Suppressor macrophage treated with lipopolysaccharide for 4 hours (primary cell): Measurements from ENCODE around the gene SLC14A1.
A peak's percentile ranks its signal among the peaks of the same experiment; 100 is the strongest.

Experiments
- DNase-seq: peaks from one replicate; pipeline ENCODE4 v3.0.0-alpha.2; 2020

The SLC14A1 gene

DNA sequence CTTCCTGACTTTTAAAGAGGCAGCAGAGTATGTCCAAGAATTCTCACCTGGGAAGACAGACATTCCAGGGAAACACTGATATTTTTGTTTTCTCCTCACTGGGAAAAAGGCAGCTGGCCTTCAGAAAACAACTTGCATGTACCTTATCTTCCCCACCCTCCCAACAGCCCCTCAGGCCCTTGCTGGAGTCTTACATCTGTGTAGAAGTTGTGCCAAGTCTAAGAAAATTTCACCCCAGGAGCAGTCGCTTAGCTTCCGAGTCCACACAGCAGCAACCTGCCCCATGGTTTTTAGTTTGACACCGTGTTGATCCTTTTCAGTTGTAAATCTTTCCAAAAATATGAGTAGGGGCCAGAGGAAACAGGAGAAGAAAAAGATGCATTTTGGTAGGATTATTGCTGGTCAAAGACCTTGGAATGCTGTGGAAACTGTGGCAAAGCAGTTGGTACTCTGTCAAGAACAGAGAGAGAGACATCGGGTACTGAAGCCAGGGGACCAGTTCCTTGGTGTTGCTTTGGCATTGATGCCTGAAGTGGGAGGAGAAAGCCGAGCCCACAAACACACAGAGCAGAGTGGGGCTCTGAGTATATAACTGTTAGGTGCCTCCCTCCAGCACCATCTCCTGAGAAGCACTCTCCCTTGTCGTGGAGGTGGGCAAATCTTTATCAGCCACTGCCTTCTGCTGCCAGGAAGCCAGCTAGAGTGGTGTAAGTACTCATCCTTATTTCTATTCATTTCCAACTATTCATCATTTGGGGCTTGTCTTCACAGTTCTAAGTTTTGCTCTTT lies at the start of gene SLC14A1:
Gene SLC14A1 (plus strand): TSS at position 615 of the 789 bp plus-strand sequence. CDS start 6,140 bp downstream, outside the sequence.
- no peak for DNase-seq

DNA sequence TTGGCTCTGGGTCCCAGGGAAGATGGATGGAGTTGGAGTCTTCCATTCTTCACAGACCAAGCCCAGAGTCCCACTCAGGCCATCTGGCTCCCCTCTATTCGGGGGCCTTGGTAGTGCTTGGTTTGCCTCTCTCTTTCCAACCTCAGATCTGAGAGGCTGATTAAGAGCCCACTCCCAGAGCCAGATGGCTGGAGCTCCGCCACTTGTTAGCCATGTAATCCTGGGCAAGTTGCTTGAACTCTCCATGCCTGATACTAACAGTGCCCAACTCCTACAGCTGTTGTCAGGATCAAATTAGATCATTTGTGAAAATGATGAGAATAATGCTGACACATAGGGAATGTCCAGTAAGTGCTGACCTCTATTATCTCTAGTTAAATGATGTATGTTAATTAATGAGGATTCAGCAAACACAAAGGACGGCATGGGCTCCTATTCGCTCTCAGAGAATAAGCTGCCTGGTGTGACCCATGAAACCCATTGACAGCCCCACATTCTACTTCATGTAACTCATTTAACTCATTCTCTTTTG lies 46.6 kb upstream of the SLC14A1 start:
- no peak for DNase-seq

DNA sequence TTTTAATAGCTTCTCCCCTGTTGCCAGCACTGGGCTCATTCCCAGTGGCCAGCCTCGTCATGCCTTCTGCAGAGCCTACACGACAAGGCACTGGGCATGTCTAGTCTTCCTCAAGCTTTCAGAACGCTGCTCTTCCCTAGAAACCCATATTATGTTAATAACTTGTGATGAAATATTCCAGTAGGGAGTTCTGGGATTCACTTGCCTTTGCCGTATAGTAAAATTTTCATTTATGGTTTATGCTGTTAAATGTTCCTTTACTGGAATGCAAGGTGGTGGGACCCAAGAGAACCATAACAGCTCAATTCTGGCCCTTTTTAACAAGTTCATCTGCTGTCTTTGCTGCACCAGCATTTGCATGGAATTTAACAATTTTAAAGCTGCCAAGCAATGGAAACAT lies 45.5 kb upstream of the SLC14A1 start:
- no peak for DNase-seq

DNA sequence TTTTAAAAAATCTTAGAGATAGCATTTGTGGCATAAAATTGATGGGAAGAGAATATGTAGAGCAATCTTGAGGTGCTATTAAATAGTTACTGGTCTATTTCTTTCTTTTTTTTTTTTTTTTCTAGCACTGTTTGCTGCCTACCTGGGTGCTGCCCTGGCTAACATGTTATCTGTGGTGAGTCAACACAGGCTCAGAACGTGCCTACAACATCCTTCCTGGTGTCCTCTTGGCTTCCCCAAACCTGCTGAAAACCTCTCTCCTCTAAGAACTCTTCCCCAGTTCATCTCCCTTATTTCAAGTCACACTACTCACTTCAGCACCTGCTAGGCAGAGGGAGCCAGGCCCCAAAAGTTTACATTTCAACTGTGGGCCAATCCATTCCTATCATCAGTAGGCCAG lies 45.1 kb upstream of the SLC14A1 start:
- no peak for DNase-seq

DNA sequence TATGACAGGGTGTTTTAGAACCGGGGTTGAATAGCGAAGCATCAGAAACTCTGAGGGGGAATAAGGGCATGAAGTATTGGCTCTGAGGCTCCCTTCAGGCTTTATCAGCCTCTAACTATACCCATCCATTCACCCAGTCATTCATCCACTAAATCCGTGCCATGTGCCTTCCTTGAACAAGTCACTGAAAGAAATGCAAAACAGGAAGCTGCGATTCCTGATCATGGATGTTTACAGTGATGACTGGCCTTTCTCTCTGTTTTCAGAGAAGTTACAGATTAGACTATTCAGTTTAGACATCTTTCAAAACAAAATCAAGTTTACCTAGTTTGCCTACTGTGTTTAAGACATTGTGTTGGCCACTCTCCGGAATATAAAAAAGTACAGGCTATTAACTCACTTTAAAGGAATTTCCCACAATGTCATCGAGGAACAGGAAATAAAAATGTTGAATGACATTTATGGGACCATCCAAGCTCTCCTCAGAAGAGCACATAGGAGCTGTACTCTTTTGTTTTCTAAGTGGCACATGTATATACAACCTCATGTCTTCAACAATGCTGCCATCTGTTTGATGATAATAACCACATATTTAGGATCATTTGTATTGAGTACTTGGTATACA lies 43.8 kb upstream of the SLC14A1 start:
- DNase-seq = peak; percentile 58

DNA sequence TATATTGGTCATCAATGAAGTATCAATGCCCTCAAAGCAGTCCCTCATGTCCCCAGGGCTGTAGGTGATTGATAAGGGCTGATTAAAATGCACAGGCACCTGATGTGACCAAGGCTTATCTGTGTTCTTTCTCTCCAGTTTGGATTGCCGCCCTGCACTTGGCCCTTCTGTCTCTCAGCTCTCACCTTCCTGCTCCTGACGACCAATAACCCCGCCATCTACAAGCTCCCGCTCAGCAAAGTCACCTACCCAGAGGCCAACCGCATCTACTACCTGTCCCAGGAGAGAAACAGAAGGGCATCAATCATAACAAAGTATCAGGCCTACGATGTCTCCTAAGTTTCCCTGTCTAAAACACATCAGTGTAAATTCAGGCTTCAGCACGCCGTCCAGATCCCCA lies 41.8 kb upstream of the SLC14A1 start:
- DNase-seq = no peak

DNA sequence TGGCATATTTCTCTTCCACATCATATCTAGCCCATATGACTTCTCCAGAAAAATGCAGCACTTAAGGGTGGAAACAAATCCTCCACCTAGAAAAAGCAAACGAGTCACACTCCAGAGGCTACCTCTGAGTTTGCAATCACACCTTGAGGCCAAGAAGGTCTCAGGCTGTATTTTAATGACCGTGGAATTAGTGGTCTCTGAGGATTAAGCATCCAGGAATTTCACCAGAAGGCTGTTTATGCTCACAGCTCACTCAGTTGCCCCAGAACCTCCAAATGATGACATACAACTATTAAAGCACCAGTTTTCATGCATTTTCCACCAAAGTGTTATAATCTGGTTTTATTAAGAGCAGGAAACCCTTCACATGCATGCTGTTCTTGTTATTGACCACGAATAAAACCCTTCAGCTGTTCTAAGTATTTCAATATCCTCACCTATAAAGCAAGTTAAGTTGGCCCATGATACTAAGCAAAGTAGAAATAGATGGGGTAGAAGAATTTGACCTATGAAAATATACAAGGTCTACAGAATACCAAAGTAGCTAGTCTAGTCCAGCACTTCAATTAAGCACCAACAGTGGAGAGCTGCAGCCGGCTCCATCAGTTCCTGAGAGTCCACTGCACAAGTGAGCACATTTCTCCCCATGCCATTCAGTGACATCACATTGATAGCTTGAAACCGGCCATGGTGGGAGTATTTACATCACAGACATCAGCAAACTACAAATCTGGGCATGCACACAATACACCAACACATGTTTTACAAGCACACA lies 39.5 kb upstream of the SLC14A1 start:
- no peak for DNase-seq

DNA sequence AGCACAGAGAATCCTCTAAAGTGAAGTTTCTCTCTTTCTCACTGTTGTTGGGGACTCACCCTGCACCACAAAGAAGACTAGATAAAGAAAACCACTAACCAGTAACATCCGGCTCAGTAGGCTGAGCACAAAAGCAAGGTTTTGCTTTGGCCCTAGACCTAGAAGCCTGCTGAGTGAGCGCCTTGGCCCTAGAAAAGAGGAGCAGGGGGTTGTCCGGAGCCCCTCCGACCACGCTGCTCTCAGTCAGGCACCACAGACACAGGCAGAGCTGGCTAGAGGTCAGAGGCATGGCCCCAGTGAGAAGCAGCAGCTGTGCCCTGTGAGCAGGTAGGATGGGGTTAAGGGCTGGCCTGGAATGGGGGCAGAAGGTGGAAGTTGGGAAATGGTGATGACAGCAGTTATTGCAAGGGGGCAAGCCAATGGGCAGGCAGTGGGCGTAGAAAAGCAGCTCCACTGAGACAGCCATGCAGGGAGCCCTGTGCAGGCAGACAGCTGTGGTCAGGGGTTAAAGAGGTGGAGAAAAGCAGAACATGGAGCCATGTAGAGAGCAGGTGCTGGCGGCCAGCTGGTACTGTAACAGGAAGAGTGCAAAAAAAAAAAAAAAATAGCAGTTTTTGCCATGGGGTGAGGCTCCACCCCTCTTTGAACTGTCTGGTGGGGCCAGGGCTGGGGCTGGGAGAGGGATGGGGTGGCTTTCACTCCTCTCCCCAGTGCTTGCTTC lies 36.9 kb upstream of the SLC14A1 start:
- DNase-seq = peak; percentile 66

DNA sequence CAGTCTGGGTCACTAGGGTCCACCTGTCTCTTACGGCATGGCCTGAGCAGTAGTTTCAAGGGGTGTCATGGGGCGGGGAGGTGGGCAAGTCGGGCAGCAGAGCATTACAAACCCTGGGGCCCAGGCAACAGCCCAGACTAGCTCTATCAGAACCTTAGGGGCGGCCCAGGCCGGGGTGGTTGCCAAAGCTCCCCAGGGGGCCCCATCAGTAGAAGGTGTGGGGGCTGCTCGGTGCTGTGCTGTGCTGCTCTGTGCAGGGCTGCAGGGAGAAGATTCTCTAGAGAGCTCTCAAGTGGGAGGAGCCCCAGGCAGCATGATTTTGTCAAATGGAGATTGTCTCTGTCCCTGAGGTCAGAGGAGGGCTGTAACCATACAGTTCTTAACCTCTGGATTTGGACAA lies 36.4 kb upstream of the SLC14A1 start:
- no peak for DNase-seq

DNA sequence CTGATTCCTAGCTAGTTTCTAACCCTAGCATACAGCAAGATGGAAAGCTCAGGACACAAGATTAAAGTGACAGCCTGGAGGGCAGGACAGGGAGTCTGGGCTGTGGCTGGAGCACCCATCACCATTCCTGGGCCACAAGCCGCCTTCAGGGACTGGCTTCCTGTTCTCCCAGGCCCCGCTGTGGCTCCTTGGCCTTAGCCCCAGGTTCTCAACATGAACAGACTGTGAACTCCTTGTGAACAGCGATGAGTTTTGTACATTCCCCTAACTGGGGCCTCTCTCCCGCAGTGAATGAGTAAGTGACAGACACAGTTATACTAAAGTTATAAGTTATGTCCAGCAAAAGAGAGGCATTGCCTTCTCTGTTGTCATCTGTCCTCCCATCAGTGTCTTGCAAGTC lies 35.9 kb upstream of the SLC14A1 start:
- no peak for DNase-seq

DNA sequence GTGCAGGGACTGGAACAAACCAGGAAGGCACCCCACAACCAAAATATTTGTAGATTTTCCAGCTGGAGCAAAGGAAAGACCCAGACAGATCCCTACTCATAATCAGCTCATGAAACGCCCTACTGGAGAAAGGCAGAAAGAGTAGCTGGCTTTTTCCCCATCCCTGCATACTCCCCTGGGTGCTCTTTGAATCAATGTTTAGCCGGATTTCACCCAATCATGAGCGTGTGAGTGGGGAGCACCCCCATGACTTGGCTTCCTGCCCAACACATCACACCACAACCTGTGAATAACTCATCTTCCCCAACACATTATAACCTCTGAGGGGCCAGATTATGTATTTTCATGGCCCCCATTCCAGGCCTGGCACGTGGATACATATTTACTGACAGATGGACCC lies 35.1 kb upstream of the SLC14A1 start:
- no peak for DNase-seq

DNA sequence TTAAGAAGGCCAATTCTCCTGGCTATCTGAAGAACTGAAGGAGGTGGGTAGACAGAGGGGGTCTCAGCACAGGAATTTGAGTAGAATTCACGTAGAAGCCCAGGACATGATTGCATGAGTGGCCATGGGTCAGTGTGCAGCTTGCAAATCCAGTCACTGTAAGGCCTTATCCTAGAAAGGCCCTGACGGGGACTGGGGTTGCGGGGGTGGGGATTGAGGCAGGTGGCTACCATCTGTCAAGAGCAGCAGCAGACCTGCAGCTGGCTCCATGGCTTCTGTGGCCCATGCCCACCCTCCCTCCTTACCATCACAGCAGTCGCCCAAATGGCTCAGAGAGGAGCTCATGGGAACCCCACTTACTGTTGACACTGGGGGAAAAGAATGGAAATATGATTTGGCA lies 34.6 kb upstream of the SLC14A1 start:
- no peak for DNase-seq

DNA sequence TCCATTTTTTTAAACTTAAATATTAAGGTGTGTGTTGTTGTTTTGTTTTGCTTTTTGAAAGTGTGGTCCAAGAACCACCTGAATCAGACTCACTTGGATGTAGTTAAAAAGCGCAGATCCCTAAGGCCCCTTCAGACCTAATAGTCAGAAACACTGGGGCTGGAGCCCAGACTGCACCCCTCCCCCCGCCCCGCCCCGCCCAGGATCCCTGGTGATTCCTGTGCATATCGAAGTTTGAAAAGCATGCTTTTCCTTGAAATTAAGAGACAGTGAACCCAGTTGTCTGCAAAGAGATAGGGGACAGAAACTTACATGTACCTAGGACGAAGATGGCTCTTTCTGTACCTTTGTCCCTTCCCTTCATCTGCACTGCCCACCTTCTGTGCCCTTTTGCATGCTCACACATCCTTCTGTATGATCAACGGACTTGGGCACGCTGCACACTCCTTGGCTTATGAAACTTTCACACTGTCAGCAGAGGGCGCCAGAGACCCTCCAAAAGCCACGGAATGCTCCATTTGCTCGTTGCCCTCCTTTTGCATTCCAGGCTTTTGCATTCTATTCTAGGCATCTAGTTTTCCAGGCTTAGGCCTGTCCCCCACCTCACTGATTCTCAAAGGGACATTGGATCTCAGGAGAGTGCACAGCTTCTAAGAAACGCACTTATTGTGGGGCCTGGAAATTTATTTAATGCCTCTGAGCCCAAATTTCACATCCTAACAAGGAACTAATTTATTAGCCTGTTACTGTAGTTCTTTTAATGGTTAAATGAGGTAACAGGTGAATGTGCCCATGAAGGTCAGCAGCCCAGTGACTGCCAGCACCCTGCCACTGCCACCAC lies 32.8 kb upstream of the SLC14A1 start:
- DNase-seq = peak; percentile 87

DNA sequence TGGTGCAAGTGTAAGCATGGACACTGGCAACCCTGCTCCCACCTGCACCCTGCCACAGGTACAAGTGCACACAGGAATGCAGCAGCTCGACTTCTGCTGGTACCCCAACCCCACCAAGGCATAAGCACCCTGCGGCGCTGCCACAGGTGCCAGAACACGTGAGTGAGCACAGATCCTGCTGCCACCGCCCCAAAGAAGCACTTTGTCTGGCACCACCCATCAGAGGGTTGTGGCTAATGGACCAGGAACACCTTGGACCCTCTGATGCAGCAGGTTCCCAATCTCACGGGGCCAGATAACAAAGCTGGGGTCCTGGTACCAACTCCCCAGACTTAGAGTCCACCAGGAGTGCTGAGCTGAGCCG lies 32.2 kb upstream of the SLC14A1 start:
- DNase-seq = no peak

DNA sequence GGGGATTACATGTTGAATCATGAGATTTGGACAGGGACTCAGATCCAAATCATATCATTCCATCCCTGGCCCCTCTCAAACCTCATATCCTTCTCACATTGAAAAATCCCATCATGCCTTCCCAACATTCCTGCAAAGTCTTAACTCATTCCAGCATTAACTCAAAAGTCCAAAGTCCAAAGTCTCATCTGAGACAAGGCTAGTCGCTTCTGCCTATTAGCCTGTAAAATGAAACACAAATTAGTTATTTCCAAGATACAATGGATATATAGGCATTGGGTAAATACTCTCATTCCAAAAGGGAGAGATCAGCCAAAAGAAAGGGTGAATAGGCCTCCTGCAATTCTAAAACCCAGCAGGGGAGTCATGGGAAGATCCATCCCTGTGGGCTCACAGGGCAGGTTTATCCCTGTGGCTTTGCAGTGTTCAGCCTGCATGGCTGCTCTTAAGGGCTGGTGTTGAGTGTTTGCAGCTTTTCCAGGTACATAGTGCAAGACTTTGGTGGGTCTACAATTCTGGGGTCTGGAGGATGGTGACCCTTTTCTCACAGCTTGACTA lies 21.2 kb upstream of the SLC14A1 start:
- no peak for DNase-seq

DNA sequence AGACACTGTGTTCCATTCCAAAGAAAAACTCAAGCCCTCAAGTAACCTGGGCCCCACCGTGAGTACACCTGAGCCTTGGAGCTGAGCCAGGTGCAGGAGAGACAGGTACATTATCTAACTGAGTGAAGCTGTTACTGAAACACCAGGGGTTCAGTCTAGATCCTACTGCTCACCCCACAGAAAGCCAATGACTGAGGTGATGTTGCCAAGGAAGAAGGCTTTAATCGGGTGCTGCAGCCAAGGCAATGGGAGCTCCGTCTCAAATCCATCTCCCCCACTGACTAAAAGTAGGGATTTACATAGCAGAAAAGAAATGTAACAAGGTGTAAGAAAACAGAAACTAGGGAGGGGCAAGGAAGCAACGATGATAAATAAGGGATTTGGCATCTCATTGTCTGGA lies 15.2 kb upstream of the SLC14A1 start:
- no peak for DNase-seq

DNA sequence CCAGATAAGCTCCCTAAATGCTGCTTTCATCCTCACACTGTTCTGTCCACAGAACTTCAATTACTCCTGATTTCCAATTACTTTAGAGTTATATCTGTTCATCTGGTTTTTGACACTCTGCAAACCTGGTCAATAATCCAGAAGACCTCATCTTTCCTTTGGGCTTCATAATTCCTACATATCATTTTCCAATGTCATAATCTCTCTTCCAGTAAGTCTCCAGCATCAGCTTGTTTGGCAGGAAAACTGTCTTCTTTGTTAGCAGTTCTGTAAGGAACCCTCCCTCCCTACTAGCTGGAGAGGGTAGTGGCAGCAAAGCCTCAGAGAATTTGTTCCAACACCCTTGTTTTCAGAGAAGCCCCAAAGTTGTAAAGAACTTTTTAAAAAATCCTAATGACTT lies 11.9 kb upstream of the SLC14A1 start:
- DNase-seq = no peak

DNA sequence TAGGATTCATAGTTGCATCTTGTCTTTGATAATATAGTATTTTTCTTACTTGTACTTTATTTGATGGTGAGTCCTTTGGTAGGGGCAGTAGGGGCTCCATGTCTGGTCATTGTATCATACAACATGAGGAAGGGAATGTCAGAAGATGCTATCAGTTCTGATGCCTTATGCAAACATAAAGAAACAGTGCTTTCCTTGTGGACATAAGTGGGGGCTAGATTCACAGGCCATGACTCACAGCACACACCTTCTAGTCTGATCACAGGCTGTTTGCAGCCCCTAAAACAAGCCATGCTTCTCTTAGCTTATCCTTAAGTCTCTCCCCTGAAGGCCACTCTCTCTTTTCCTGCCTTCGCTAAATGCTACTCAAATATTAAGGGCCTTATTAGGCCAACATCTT lies 10.7 kb upstream of the SLC14A1 start:
- DNase-seq = no peak

DNA sequence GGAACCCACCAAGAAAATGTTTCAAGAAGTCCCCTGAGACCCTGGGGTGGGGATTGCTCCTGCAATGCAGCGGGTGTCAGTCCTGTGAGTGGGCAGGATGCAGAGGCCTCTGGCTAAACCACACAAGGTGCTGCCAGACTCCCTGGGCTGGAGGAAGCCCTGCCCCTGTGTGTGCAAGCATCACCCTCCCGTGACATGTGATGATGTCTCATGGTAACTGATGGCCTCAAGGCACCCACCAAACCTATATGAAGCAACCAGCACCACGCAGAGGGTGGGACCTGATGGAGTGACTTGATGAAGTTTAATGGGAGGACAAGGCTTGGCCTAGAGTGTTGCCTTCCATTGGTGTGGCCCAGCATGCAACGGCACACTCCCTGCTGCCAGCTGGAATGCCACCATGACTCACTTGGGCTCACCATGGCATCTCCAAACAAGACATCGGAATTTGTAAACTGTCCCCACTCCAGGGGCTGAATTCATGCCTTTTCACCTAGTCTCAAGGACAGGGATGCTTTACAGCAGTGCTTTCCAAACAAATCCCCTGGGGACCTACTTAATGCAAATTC lies 8.7 kb upstream of the SLC14A1 start:
- DNase-seq = no peak

DNA sequence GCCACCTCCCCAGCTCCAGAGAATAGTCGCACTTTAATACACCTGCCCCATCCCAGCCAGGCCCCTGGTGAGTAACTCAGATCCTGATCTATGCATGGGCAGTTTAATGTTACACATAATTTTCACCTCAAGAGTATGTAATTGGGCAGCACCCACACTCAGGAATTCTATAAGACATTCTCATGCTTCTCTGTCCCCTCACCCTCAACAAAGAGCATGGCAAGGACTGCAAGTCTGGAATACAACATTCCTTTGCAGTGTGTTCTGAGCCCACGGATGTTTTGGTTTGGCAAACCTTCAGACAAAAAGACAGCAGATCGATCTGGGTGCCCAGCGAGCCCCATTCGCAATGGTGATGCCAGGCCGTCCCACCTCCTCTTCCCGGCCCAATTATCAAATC lies 4.9 kb upstream of the SLC14A1 start:
- no peak for DNase-seq

DNA sequence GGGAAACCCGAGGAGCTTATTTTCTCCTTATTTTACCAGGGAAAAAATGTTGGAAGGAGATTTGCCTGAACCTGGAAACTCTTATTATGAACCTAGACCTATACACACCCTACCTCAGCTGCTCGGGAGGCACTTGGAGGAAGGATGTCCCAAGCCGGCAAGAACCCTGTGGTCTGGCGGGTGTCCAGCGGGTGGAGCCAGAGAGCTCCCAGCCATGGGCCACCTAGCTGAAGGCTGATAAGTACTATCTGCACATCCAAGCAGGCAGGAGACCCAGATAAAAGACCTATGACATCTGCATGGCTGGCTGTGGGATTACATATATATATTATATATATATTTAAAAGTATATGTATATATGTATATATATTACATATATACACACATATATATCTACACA lies 1.1 kb upstream of the SLC14A1 start:
- peak; percentile 84 for DNase-seq
